HG02884 (cell line): Measurements from ENCODE around the gene PSMD3.
"Not testable (repeated sequence)": the region's sequence is repeated elsewhere in the genome, so short reads cannot be mapped to it uniquely, and the experiment has no call there.

Experiments used
- ATAC-seq: cut with Tn5 transposase; IDR thresholded peaks from one replicate; pipeline ENCODE4 v1.9.1; 2021; ENCODE audit warnings: mild to moderate bottlenecking, moderate library complexity; ENCODE audit not compliant: unreplicated experiment

The PSMD3 gene

DNA sequence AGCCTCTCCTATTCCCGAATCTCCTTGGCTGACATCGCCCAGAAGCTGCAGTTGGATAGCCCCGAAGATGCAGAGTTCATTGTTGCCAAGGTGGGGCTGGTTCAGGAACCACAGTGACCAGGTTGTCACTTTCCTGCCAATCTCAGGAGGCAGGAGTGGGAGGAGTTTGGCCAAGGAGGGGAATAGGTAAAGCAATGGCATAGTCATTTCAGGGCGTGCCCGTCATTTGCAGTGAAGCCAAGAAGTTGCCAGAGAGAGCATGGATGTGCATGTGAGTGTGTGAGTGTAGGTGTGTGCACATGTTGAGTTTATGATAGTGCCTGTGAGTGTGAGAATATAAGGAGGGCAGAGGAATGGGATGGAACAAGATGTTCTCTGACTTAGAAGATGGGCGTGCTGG is 14.8 kb downstream of the PSMD3 start:
- ATAC-seq: no peak

GRCh38 chr17:39996162-39996561 is 15.6 kb downstream of the PSMD3 start:
- ATAC-seq: no peak

DNA sequence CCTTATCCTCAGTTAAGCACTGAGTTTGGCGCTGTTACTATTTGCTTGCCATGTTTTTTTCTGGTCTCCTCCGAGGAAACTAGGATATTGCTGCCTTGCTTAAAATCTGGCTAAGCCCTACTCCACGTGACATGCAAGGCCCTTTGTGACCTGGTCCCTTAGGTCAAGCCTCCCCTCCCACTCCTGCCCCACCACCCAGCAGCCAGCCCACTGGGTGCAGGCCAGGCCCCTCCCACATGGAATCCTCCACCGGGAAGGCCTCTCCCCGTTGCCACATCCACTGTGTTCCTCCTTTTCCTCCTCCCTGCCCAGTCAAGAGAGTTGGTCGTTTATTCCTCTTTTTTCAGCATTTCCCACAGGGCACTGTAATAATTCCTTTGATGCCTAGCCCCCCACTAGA is 16.2 kb downstream of the PSMD3 start:
- no peak for ATAC-seq

DNA sequence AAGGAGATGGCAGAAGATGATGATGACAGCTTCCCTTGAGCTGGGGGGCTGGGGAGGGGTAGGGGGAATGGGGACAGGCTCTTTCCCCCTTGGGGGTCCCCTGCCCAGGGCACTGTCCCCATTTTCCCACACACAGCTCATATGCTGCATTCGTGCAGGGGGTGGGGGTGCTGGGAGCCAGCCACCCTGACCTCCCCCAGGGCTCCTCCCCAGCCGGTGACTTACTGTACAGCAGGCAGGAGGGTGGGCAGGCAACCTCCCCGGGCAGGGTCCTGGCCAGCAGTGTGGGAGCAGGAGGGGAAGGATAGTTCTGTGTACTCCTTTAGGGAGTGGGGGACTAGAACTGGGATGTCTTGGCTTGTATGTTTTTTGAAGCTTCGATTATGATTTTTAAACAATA is 16.9 kb downstream of the PSMD3 start:
- no peak for ATAC-seq

DNA sequence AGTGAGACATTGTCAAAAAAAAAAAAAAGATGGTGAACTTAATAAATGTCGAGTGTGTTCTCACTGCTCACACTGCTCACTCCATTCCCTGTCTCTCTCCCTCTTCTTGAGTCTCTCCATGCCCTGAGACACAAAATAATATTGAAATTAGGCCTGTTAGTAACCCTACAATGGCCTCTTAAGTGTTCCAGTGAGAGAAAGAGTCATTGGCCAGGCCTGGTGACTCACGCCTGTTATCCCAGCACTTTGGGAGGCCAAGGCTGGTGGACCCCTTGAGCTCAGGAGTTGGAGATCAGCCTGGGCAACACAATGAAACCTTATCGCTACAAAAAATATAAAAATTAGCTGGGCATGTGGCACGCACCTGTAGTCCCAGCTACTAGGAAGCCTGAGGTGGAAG is 18.5 kb downstream of the PSMD3 start:
- ATAC-seq: no peak

GRCh38 chr17:40000161-40000560 is 19.6 kb downstream of the PSMD3 start:
- no peak for ATAC-seq

DNA sequence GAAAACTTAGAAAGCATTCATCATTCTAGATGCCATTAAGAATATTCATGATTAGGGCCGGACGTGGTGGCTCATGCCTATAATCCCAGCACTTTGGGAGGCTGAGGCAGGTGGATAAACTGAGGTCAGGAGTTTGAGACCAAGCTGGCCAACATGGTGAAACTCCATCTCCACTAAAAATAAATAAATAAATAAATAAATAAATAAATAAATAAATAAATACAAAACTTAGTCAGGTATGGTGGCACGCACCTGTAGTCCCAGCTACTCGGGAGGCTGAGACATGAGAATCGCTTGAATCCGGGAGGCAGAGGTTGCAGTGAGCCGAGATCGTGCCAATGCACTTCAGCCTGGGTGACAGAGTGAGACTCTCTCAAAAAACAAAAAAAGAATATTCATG is 20.7 kb downstream of the PSMD3 start:
- not testable (repeated sequence) for ATAC-seq

- ATAC-seq: no peak
Observed at GRCh38 chr17:40004072-40004471, 23.5 kb downstream of the PSMD3 start.

DNA sequence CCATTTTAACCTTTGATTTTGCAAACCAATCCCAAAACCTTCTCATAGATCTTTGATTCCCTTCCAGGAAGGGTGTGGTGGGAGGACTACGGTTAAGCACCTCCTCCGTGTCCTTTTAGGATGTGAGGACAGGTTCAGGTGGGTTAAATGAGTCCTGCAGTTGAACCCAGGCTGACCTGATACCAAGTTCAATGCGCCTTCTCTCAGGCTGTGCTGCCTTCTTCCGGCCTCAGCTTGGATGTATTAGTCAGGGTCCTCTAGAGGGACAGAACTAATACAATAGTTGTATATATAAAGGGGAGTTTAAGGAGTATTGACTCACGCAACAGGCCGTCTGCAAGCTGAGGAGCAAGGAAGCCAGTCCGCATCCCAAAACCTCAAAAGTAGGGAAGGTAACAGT is 24.1 kb downstream of the PSMD3 start:
- no peak for ATAC-seq

- no peak for ATAC-seq
Observed at GRCh38 chr17:40005520-40005919, 24.9 kb downstream of the PSMD3 start.

DNA sequence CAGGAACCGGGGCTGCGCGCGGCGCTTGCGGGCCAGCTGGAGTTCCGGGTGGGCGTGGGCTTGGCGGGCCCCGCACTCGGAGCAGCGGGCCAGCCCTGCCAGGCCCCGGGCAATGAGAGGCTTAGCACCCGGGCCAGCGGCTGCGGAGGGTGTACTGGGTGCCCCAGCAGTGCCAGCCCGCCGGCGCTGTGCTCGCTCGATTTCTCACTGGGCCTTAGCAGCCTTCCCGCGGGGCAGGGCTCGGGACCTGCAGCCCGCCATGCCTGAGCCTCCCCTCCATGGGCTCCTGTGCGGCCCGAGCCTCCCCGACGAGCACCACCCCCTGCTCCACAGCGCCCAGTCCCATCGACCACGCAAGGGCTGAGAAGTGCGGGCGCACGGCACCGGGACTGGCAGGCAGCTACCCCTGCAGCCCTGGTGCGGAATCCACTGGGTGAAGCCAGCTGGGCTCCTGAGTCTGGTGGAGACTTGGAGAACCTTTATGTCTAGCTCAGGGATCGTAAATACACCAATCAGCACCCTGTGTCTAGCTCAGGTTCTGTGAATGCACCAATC is 30.4 kb downstream of the PSMD3 start:
- ATAC-seq: not testable (repeated sequence)

DNA sequence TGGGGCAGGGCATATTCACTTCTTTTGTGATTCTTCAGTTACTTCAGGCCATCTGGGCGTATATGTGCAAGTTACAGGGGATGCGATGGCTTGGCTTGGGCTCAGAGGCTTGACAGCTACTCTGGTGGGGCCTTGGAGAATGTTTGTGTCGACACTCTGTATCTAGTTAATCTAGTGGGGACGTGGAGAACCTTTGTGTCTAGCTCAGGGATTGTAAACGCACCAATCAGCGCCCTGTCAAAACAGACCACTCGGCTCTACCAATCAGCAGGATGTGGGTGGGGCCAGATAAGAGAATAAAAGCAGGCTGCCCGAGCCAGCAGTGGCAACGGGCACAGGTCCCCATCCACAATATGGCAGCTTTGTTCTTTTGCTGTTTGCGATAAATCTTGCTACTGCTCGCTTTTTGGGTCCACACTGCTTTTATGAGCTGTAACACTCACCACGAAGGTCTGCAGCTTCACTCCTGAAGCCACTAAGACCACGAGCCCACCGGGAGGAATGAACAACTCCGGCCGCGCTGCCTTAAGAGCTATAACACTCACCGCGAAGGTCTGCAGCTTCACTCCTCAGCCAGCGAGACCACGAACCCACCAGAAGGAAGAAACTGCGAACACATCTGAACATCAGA is 31.5 kb downstream of the PSMD3 start:
- ATAC-seq: not testable (repeated sequence)

DNA sequence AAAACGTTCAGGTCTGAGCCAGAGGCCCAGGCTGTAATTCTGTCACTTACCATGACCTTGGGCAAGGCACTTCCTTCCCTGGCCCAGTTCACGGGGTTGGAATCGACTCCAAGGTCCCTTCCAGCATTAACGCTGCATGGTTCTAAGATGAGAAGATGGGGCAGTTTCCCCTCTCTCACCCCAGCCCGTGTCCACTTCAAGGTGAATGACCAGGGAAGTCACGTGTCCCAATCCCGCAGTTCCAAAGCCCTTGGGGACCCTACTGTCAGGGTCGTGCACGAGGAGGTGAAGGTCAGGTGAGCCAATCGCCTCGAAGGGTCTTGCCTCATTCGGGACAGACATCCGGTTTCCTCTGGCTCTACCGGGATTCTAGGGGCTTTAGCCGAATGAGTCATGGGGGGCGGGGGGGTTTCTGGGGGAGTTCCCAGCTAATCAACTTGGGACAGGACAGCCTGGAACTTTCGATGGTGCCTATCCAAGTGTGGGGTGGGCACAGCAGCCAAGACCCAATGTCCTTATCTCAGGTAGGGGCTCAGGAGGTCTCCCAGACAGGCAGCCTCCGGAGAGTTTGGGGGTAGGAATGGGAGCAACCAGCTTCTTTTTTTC is 33.9 kb downstream of the PSMD3 start:
- ATAC-seq: no peak

DNA sequence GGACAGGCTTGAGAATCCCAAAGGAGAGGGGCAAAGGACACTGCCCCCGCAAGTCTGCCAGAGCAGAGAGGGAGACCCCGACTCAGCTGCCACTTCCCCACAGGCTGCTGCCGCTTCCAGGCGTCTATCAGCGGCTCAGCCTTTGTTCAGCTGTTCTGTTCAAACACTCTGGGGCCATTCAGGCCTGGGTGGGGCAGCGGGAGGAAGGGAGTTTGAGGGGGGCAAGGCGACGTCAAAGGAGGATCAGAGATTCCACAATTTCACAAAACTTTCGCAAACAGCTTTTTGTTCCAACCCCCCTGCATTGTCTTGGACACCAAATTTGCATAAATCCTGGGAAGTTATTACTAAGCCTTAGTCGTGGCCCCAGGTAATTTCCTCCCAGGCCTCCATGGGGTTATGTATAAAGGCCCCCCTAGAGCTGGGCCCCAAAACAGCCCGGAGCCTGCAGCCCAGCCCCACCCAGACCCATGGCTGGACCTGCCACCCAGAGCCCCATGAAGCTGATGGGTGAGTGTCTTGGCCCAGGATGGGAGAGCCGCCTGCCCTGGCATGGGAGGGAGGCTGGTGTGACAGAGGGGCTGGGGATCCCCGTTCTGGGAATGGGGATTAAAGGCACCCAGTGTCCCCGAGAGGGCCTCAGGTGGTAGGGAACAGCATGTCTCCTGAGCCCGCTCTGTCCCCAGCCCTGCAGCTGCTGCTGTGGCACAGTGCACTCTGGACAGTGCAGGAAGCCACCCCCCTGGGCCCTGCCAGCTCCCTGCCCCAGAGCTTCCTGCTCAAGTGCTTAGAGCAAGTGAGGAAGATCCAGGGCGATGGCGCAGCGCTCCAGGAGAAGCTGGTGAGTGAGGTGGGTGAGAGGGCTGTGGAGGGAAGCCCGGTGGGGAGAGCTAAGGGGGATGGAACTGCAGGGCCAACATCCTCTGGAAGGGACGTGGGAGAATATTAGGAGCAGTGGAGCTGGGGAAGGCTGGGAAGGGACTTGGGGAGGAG is 34.7 kb downstream of the PSMD3 start, which contains the start of gene CSF3:
Gene CSF3 (plus strand): TSS at position 436 of the 993 bp plus-strand sequence. CDS start 35 bp downstream, at position 471.
- no peak for ATAC-seq

DNA sequence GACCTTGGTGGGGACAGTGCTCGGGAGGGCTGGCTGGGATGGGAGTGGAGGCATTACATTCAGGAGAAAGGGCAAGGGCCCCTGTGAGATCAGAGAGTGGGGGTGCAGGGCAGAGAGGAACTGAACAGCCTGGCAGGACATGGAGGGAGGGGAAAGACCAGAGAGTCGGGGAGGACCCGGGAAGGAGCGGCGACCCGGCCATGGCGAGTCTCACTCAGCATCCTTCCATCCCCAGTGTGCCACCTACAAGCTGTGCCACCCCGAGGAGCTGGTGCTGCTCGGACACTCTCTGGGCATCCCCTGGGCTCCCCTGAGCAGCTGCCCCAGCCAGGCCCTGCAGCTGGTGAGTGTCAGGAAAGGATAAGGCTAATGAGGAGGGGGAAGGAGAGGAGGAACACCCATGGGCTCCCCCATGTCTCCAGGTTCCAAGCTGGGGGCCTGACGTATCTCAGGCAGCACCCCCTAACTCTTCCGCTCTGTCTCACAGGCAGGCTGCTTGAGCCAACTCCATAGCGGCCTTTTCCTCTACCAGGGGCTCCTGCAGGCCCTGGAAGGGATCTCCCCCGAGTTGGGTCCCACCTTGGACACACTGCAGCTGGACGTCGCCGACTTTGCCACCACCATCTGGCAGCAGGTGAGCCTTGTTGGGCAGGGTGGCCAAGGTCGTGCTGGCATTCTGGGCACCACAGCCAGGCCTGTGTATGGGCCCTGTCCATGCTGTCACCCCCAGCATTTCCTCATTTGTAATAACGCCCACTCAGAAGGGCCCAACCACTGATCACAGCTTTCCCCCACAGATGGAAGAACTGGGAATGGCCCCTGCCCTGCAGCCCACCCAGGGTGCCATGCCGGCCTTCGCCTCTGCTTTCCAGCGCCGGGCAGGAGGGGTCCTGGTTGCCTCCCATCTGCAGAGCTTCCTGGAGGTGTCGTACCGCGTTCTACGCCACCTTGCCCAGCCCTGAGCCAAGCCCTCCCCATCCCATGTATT is 35.7 kb downstream of the PSMD3 start:
- ATAC-seq: no peak

- no peak for ATAC-seq
Observed at GRCh38 chr17:40017422-40018080, 36.9 kb downstream of the PSMD3 start.

- no peak for ATAC-seq
Observed at GRCh38 chr17:40018211-40019121, 37.9 kb downstream of the PSMD3 start.

- no peak for ATAC-seq
Observed at GRCh38 chr17:40019140-40019991, 38.8 kb downstream of the PSMD3 start.
